ENCODE measurements around the gene DAPL1. TPM values are rescaled to one million over a fixed set of nuclear protein-coding genes. Genes with fewer than 3 reads are reported as not detected.

Gene DAPL1
- total RNA-seq, 4 donors from 2014 or later: 242 to 361 (median 326) TPM

DNA sequence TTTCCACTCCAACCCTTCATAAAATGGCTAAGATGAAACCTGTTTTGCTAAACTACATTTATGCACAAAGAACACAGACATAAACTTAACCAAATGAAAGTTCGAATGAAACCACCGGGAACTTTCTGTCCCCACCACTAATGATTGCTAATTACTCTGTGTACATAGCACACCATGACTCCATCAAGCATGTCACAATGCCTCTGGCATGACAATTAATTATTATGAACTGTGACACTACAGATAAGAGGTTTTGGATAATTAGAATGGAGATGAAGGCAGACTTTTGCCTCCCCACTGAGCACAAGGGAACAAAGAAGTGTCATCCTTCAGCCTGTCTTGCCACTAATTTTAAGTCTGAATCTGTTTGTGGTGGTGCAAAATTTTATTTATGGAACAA lies 1.5 kb downstream of the DAPL1 start:
- 25 to 72% methylated on average over 2 of the region's 2 CpGs for WGBS, 2 donors

DNA sequence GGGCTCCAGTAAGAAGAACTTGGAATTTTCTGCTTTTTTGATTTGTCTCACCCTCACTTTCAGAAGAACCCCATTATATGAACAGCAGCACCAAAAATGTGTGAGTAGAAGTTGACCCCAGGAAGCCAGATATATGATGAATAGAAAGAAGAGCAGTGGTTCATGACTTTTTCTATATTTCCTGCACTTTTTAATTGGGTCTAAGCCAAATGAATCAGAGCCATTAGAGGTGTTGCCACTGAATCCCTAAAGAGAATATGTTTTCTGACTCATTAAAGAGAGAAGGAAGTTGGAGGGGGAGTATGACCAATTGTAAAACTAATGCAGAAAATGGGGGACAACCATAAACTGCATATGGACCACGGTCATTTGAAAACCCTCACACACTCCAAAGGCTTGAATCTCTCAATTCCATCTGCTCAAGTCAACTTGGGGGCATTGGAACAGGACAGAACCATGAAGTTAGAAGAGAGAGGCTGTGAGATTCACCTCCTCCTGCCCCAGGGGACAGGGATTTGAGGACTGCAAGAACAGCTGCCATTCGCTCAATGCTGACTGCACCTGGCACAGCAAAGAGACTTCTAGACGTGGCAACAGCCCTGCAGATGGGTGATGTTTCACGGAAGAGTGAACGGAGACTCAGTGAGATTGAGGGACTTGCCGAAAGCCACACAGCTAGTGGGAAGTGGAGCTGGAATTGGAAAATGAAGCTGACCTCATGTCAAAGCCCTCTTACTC lies 3.0 kb downstream of the DAPL1 start:
- DNase-seq (ENCODE audit: low spot score in 2 of 2): no peak
- TF ChIP-seq POLR2A (IDR thresholded peaks at IDR 0.05): no peak
- TF ChIP-seq, protein P1, sequence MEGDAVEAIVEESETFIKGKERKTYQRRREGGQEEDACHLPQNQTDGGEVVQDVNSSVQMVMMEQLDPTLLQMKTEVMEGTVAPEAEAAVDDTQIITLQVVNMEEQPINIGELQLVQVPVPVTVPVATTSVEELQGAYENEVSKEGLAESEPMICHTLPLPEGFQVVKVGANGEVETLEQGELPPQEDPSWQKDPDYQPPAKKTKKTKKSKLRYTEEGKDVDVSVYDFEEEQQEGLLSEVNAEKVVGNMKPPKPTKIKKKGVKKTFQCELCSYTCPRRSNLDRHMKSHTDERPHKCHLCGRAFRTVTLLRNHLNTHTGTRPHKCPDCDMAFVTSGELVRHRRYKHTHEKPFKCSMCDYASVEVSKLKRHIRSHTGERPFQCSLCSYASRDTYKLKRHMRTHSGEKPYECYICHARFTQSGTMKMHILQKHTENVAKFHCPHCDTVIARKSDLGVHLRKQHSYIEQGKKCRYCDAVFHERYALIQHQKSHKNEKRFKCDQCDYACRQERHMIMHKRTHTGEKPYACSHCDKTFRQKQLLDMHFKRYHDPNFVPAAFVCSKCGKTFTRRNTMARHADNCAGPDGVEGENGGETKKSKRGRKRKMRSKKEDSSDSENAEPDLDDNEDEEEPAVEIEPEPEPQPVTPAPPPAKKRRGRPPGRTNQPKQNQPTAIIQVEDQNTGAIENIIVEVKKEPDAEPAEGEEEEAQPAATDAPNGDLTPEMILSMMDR (IDR thresholded peaks at IDR 0.05): no peak
- 57 to 60% methylated on average over 6 of the region's 6 CpGs for WGBS, 2 donors
- intact Hi-C loops (cut with DNase I; ENCODE audit: low total_unique reads): no loop called here
- no peak overlapping the region for H3K4me3 ChIP-seq (ENCODE audit: low read depth, poor library complexity, severe bottlenecking)

More for the DNA sequence above, 1.5 kb downstream of the DAPL1 start:
- TF ChIP-seq, protein P1 (IDR thresholded peaks at IDR 0.05): no peak
- no peak for TF ChIP-seq POLR2A (IDR thresholded peaks at IDR 0.05)
- intact Hi-C loops (cut with DNase I; ENCODE audit: low total_unique reads): no loop called here
- no peak for DNase-seq (ENCODE audit: low spot score in 2 of 2)
- H3K4me3 ChIP-seq (ENCODE audit: low read depth, poor library complexity, severe bottlenecking): no peak overlapping the region

DNA sequence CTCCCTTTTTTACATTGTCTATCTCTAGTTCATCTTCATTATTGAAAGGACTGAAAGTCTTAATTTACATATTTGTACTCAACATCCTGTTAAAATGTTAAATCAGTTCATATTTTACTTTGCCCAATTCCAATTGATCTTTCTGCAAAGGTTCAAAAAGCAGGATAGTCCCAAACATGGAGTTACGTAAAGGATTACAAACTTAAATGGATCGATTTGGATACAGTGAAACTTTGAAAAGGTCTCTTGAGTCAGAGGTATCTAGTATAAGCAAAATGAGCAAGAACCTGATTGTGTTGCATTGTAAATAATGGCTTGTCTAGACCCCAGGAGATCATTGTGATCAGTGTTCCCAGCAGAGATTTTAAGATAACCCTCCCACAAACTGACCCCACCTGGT lies 4.1 kb downstream of the DAPL1 start:
- no peak for DNase-seq (ENCODE audit: low spot score in 2 of 2)
- WGBS, 2 donors: 92 to 94% methylated on average over 2 of the region's 2 CpGs
- TF ChIP-seq, protein P1 (IDR thresholded peaks at IDR 0.05): no peak
- no peak for TF ChIP-seq POLR2A (IDR thresholded peaks at IDR 0.05)
- intact Hi-C loops (cut with DNase I; ENCODE audit: low total_unique reads): no loop called here
- H3K4me3 ChIP-seq (ENCODE audit: low read depth, poor library complexity, severe bottlenecking): no peak overlapping the region

DNA sequence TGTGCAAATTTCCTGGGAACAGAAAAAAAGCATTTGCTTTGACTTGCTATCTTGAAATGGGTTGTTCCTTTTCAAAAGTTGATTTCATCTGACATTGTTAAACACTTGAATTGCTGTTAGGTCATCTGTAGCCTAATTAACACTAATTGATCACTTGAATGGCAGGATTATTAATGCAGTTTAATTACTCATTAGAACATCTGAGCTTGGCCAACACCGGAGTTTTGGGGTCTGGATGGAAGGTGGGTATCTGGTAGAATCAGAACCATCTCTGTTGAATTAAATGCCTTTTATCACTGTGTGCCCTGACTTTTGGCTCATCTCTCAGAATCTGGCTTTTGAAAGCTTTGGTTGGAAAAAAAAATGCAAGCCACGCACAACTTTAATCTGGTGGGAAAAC lies 8.4 kb downstream of the DAPL1 start:
- H3K4me3 ChIP-seq (ENCODE audit: low read depth, poor library complexity, severe bottlenecking): no peak overlapping the region
- TF ChIP-seq POLR2A (IDR thresholded peaks at IDR 0.05): no peak
- TF ChIP-seq, protein P1 (IDR thresholded peaks at IDR 0.05): no peak
- 70 to 79% methylated on average over 2 of the region's 2 CpGs for whole genome bisulfite sequencing, 2 donors
- DNase-seq (ENCODE audit: low spot score in 2 of 2): no peak
- intact Hi-C loops (cut with DNase I; ENCODE audit: low total_unique reads): no loop called here

DNA sequence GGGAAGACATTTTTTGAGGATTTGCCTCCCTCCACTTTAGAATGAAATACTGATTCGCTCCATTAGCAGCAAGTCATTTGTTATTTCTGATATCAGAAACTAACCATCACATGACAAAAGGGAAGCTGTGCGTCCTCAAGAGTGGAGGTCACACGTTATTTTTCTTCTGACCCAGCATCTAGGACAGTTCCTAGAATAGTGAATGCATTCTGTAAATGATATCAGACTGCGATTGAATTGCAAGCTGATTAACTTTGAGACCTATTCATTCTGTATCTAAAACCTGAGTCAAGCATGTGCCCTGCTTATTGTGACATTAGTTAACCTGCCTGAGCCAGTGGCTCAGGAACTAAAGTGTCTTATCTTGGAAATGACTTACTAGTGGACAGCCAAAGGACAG lies 10.1 kb downstream of the DAPL1 start:
- intact Hi-C loops (cut with DNase I; ENCODE audit: low total_unique reads): no loop called here
- no peak for TF ChIP-seq POLR2A (IDR thresholded peaks at IDR 0.05)
- TF ChIP-seq, protein P1 (IDR thresholded peaks at IDR 0.05): no peak
- no peak overlapping the region for H3K4me3 ChIP-seq (ENCODE audit: low read depth, poor library complexity, severe bottlenecking)
- DNase-seq (ENCODE audit: low spot score in 2 of 2): no peak
- WGBS, 2 donors: 84 to 92% methylated on average over 4 of the region's 4 CpGs

DNA sequence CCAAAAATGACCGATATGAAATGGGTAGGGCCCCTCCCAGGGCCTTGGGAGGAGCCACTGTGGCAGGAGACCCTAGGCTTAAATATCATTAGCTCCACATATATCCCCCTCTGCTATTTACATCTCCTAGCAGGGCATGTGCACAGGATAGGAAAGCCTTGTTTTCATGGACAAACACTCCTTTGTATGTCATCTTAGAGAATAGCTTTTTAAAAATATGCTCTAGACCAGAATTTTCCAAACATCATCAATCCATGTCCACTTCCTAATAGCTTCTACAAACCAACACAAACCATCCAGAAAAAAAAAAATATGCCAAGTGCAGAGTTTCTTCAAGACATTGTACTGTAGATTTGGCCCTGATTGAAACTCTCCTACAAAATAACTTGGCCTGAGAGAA lies 10.8 kb downstream of the DAPL1 start:
- intact Hi-C loops (cut with DNase I; ENCODE audit: low total_unique reads): no loop called here
- DNase-seq (ENCODE audit: low spot score in 2 of 2): no peak
- TF ChIP-seq, protein P1 (IDR thresholded peaks at IDR 0.05): no peak
- no peak for TF ChIP-seq POLR2A (IDR thresholded peaks at IDR 0.05)
- H3K4me3 ChIP-seq (ENCODE audit: low read depth, poor library complexity, severe bottlenecking): no peak overlapping the region
- 74 to 87% methylated on average over 1 of the region's 1 CpG for WGBS, 2 donors

All from lower leg skin (tissue), 4 donors.